Lower leg skin (tissue), 3 donors: ENCODE measurements around the gene RBM44.

Source experiments
- POLR2A ChIP-seq, 2 donors: fragments of 450-650 bp; IDR thresholded peaks; one replicate each; pipeline ENCODE4 v1.6.1; 2016 to 2017; ENCODE audit warnings: antibody characterized with exemption in 2 of 2, mild to moderate bottlenecking in 1 of 2, moderate library complexity in 1 of 2
- TF ChIP-seq, protein P1 (sequence below), 3 donors: fragments of 450-650 bp; IDR thresholded peaks; one replicate each; pipeline ENCODE4 v1.5.1; 2016; ENCODE audit warnings: antibody characterized with exemption in 3 of 3, mild to moderate bottlenecking in 3 of 3, moderate library complexity in 2 of 3

- TF ChIP-seq, protein P1, sequence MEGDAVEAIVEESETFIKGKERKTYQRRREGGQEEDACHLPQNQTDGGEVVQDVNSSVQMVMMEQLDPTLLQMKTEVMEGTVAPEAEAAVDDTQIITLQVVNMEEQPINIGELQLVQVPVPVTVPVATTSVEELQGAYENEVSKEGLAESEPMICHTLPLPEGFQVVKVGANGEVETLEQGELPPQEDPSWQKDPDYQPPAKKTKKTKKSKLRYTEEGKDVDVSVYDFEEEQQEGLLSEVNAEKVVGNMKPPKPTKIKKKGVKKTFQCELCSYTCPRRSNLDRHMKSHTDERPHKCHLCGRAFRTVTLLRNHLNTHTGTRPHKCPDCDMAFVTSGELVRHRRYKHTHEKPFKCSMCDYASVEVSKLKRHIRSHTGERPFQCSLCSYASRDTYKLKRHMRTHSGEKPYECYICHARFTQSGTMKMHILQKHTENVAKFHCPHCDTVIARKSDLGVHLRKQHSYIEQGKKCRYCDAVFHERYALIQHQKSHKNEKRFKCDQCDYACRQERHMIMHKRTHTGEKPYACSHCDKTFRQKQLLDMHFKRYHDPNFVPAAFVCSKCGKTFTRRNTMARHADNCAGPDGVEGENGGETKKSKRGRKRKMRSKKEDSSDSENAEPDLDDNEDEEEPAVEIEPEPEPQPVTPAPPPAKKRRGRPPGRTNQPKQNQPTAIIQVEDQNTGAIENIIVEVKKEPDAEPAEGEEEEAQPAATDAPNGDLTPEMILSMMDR (IDR thresholded peaks at IDR 0.05) = no peak
- TF ChIP-seq POLR2A (IDR thresholded peaks at IDR 0.05) = no peak
Observed at GRCh38 chr2:237854295-237854694, 55.7 kb downstream of the RBM44 start.
